IMR-90 (cell line): ENCODE measurements around the gene FAM131C. TPM values are rescaled to one million over a fixed set of nuclear protein-coding genes. Genes with fewer than 3 reads are reported as not detected.

ENCODE experiments used
- ATAC-seq: fragments of 200-7000 bp; cut with Tn5 transposase; 2 replicates; pipeline ENCODE4 v1.9.1; 2020; ENCODE audit warnings: low read depth, mild to moderate bottlenecking, moderate library complexity
- BruUV-seq: library from RNA; stranded (reverse); fragments of 400-500 nt; replicated peaks from 2 replicates; lab custom pipeline; 2021; lab: Mats Ljungman, UMichigan
- CTCF ChIA-PET: fragments of 300-600 bp; formaldehyde crosslinking; extraction: SDS; loops from one replicate; lab custom pipeline; 2021; ENCODE audit warnings: antibody characterized with exemption; lab: Yijun Ruan, JAX
- POLR2A ChIA-PET: fragments of 300-600 bp; sonication (Branson Sonifier 250); formaldehyde crosslinking; loops from one replicate; lab custom pipeline; 2022; ENCODE audit warnings: antibody characterized with exemption; ENCODE audit not compliant: unreplicated experiment; lab: Charles Lee
- DNase-seq: peaks from one replicate; pipeline ENCODE4 v3.0.0; 2013
- H2AFZ ChIP-seq: replicated peaks from 2 replicates; pipeline ENCODE3; 2013; ENCODE audit warnings: low read length, mild to moderate bottlenecking; ENCODE audit not compliant: poor library complexity
- H2AK5ac ChIP-seq: 2 replicates; pipeline ENCODE4 v1.6.1; 2013; ENCODE audit warnings: low read depth, low read length, inconsistent platforms
- H2AK9ac ChIP-seq: replicated peaks from 2 replicates; pipeline ENCODE3; 2013; ENCODE audit warnings: mild to moderate bottlenecking, low read depth, low read length, moderate library complexity; ENCODE audit not compliant: poor library complexity
- H2BK120ac ChIP-seq: 2 replicates; pipeline ENCODE4 v1.6.1; 2013; ENCODE audit warnings: low read depth, low read length, inconsistent platforms
- H2BK15ac ChIP-seq: 3 replicates; pipeline ENCODE4 v1.6.1; 2013; ENCODE audit warnings: low read depth, low read length, inconsistent platforms
- H2BK20ac ChIP-seq: 2 replicates; pipeline ENCODE4 v1.6.1; 2013; ENCODE audit warnings: low read depth, mild to moderate bottlenecking, inconsistent platforms, low read length, moderate library complexity
- H2BK5ac ChIP-seq: 2 replicates; pipeline ENCODE4 v1.6.1; 2013; ENCODE audit warnings: mild to moderate bottlenecking, low read depth, low read length, inconsistent platforms; ENCODE audit not compliant: poor library complexity, severe bottlenecking
- H3K14ac ChIP-seq: replicated peaks from 2 replicates; pipeline ENCODE4 v1.6.1; 2013; ENCODE audit warnings: low read depth, low read length, inconsistent platforms
- H3K18ac ChIP-seq: 2 replicates; pipeline ENCODE4 v1.6.1; 2013; ENCODE audit warnings: low read depth, low read length, control low read depth
- H3K23ac ChIP-seq: 2 replicates; pipeline ENCODE4 v1.6.1; 2013; ENCODE audit warnings: low read depth, low read length, inconsistent platforms
- H3K27ac ChIP-seq: 2 replicates; pipeline ENCODE4 v1.5.1; 2013; ENCODE audit warnings: mild to moderate bottlenecking, control low read depth, low read length; ENCODE audit not compliant: insufficient read depth
- H3K27me3 ChIP-seq: 2 replicates; pipeline ENCODE4 v1.6.1; 2013; ENCODE audit warnings: low read length; ENCODE audit not compliant: control insufficient read depth, insufficient read depth
- H3K36me3 ChIP-seq: 2 replicates; pipeline ENCODE4 v1.6.1; 2013; ENCODE audit warnings: low read length, mixed read lengths; ENCODE audit not compliant: control insufficient read depth, insufficient read depth
- H3K4ac ChIP-seq: 2 replicates; pipeline ENCODE4 v1.6.1; 2013; ENCODE audit warnings: low read depth, low read length, inconsistent platforms
- H3K4me1 ChIP-seq: 2 replicates; pipeline ENCODE4 v1.6.1; 2013; ENCODE audit warnings: low read length, mixed read lengths; ENCODE audit not compliant: control insufficient read depth, insufficient read depth
- H3K4me2 ChIP-seq: 2 replicates; pipeline ENCODE4 v1.6.1; 2013; ENCODE audit warnings: low read depth, mild to moderate bottlenecking, control low read depth, low read length, moderate library complexity
- H3K4me3 ChIP-seq: 2 replicates; pipeline ENCODE4 v1.5.1; 2013; ENCODE audit warnings: low read depth, mild to moderate bottlenecking, control low read depth, low read length, moderate library complexity; ENCODE audit not compliant: insufficient read depth
- H3K56ac ChIP-seq: 2 replicates; pipeline ENCODE4 v1.6.1; 2013; ENCODE audit warnings: low read length, inconsistent platforms; ENCODE audit not compliant: insufficient read depth; ENCODE audit errors: extremely low read depth
- H3K79me1 ChIP-seq, 2 experiments: 2 replicates each; pipeline ENCODE4 v1.6.1; 2013; ENCODE audit warnings: low read length in 2 of 2, inconsistent platforms in 1 of 2, low read depth in 1 of 2
- H3K9ac ChIP-seq: 2 replicates; pipeline ENCODE4 v1.6.1; 2013; ENCODE audit warnings: low read depth, low read length, control low read depth
- H3K9me1 ChIP-seq: 2 replicates; pipeline ENCODE4 v1.6.1; 2013; ENCODE audit warnings: low read length, inconsistent platforms; ENCODE audit not compliant: insufficient read depth
- H3K9me3 ChIP-seq: 2 replicates; pipeline ENCODE4 v1.6.1; 2013; ENCODE audit warnings: low read length; ENCODE audit not compliant: control insufficient read depth, insufficient read depth
- H4K20me1 ChIP-seq: 2 replicates; pipeline ENCODE4 v1.6.1; 2013; ENCODE audit warnings: low read length, inconsistent platforms; ENCODE audit not compliant: insufficient read depth
- H4K5ac ChIP-seq: 2 replicates; pipeline ENCODE4 v1.6.1; 2013; ENCODE audit warnings: mild to moderate bottlenecking, low read depth, low read length, control low read depth
- H4K8ac ChIP-seq, 2 experiments: 2 replicates each; pipeline ENCODE4 v1.6.1; 2013; ENCODE audit warnings: low read depth in 2 of 2, low read length in 2 of 2, control low read depth in 1 of 2, inconsistent platforms in 1 of 2
- H4K91ac ChIP-seq: 2 replicates; pipeline ENCODE4 v1.6.1; 2013; ENCODE audit warnings: low read depth, low read length, inconsistent platforms; ENCODE audit not compliant: insufficient read depth
- BHLHE40 ChIP-seq: fragments of 150-350 bp; IDR thresholded peaks from 2 replicates; pipeline ENCODE4 v1.6.1; 2016; ENCODE audit warnings: mild to moderate bottlenecking, low read depth, low read length
- CEBPB ChIP-seq: IDR thresholded peaks from 2 replicates; pipeline ENCODE4 v1.6.1; 2012; ENCODE audit warnings: low read depth, low read length, improper control_type of control experiment
- CHD1 ChIP-seq: IDR thresholded peaks from 2 replicates; pipeline ENCODE4 v1.6.1; 2012; ENCODE audit warnings: low read depth, low read length, improper control_type of control experiment
- CTCF ChIP-seq: conservative IDR thresholded peaks from 2 replicates; pipeline ENCODE4 v1.5.1; 2012; ENCODE audit warnings: mild to moderate bottlenecking, low read depth, low read length, improper control_type of control experiment
- MAFK ChIP-seq: IDR thresholded peaks from 2 replicates; pipeline ENCODE4 v1.6.1; 2012; ENCODE audit warnings: low read depth, low read length, improper control_type of control experiment
- MXI1 ChIP-seq: IDR thresholded peaks from 2 replicates; pipeline ENCODE4 v1.6.1; 2012; ENCODE audit warnings: low read depth, mild to moderate bottlenecking, low read length, moderate library complexity, borderline replicate concordance
- POLR2A ChIP-seq: IDR thresholded peaks from 2 replicates; pipeline ENCODE4 v1.6.1; 2012; ENCODE audit warnings: mild to moderate bottlenecking, low read depth, low read length
- RAD21 ChIP-seq: IDR thresholded peaks from 2 replicates; pipeline ENCODE4 v1.6.1; 2012; ENCODE audit warnings: low read length, improper control_type of control experiment
- RCOR1 ChIP-seq: IDR thresholded peaks from 2 replicates; pipeline ENCODE4 v1.6.1; 2012; ENCODE audit warnings: mild to moderate bottlenecking, low read length, improper control_type of control experiment; ENCODE audit not compliant: insufficient replicate concordance
- SMC3 ChIP-seq: fragments of 150-350 bp; IDR thresholded peaks from 2 replicates; pipeline ENCODE4 v1.6.1; 2016; ENCODE audit warnings: low read depth, mild to moderate bottlenecking, antibody characterized with exemption, low read length, moderate library complexity
- USF2 ChIP-seq: fragments of 150-350 bp; IDR thresholded peaks from 2 replicates; pipeline ENCODE4 v1.6.1; 2017; ENCODE audit warnings: mild to moderate bottlenecking, antibody characterized with exemption, low read length, low read depth
- WGBS, 2 experiments: methylation state at CpG; one replicate each; pipeline versions ENCODE4 v1.1.5 to v1.1.7; 2013; ENCODE audit warnings: missing lambda C conversion rate in 2 of 2; ENCODE audit not compliant: insufficient read length in 1 of 2; ENCODE audit errors: extremely low coverage in 2 of 2; 5-methylcytosine and 5-hydroxymethylcytosine counted together
- dilution Hi-C: fragments of 300-500 bp; cut with HindIII; formaldehyde crosslinking; loops from one replicate; pipeline ENCODE4 v1.14.3; 2018; ENCODE audit warnings: low sequenced_read_pairs; ENCODE audit not compliant: unreplicated experiment
- in situ Hi-C: fragments of 300-500 bp; cut with MboI; formaldehyde crosslinking; loops from 3 replicates; pipeline ENCODE4 v1.14.3; 2019; ENCODE audit warnings: low sequenced_read_pairs, inconsistent platforms, mixed read lengths
- intact Hi-C: fragments of 100-400 bp; cut with micrococcal nuclease; formaldehyde crosslinking; loops from 2 replicates; pipeline ENCODE4 v1.10.0; 2022
- polyA plus RNA-seq, 3 experiments: library from polyadenylated mRNA; depleted of rRNA; stranded (reverse); fragments of >200 nt; gene quantifications; 2 replicates each; pipeline ENCODE4 v1.2.3, GENCODE V29; 2012; ENCODE audit warnings: low replicate concordance in 1 of 3
- total RNA-seq: library from RNA; depleted of rRNA; stranded (reverse); fragments of >200 nt; gene quantifications from 2 replicates; pipeline ENCODE4 v1.2.3, GENCODE V29; 2012

The FAM131C gene
- total and polyA plus RNA-seq, 2 of the 4 experiments (the other 2 are of a cell fraction): 0.18 to 1.0 TPM

GRCh38 chr1:16053781-16054502 is 19.5 kb downstream of the FAM131C start:
- ChIA-PET POLR2A (no interaction called here), CTCF (no interaction called here)
- H2BK120ac ChIP-seq: no peak overlapping the region
- H3K4me2 ChIP-seq: no peak overlapping the region
- in situ Hi-C loops (no loop called here), dilution Hi-C loops (no loop called here), intact Hi-C loops (no loop called here)
- H2BK15ac ChIP-seq: no peak overlapping the region
- H2BK5ac ChIP-seq: no peak overlapping the region
- H3K9ac ChIP-seq: no peak overlapping the region
- no peaks in the 10 kb centered on the region for H3K9me3 ChIP-seq
- no peak overlapping the region for H3K4ac ChIP-seq
- ATAC-seq (no peak), DNase-seq (no peak)
- no peak overlapping the region for H3K56ac ChIP-seq
- peaks cover 22% of the 10 kb centered on the region for H3K27me3 ChIP-seq
- H3K79me1 ChIP-seq: no peaks in the 10 kb centered on the region
- H3K4me3 ChIP-seq: no peak overlapping the region
- H3K4me1 ChIP-seq: no peaks in the 10 kb centered on the region
- H3K14ac ChIP-seq: no peak overlapping the region
- H4K20me1 ChIP-seq: no peaks in the 10 kb centered on the region
- H3K18ac ChIP-seq: no peak overlapping the region
- no peak for TF ChIP-seq CEBPB
- no peak for TF ChIP-seq RAD21
- no peak for TF ChIP-seq RCOR1
- TF ChIP-seq BHLHE40: no peak
- no peak for TF ChIP-seq MXI1
- no peak for TF ChIP-seq MAFK
- no peak for TF ChIP-seq SMC3
- TF ChIP-seq POLR2A: no peak
- no peak for TF ChIP-seq USF2
- TF ChIP-seq CHD1: no peak
- TF ChIP-seq CTCF: no peak
- H2AFZ ChIP-seq: no peak overlapping the region
- BruUV-seq: no TSS peak
- H2BK20ac ChIP-seq: no peak overlapping the region
- no peak overlapping the region for H3K27ac ChIP-seq
- H2AK9ac ChIP-seq: no peak overlapping the region
- no peak overlapping the region for H3K23ac ChIP-seq
- H3K36me3 ChIP-seq: no peaks in the 10 kb centered on the region
- WGBS, 2 experiments: no CpG with 5 or more reads among the region's 8 CpGs
- no peak overlapping the region for H2AK5ac ChIP-seq
- no peak overlapping the region for H4K8ac ChIP-seq
- H3K9me1 ChIP-seq: no peaks in the 10 kb centered on the region
- H4K91ac ChIP-seq: no peak overlapping the region
- no peak overlapping the region for H4K5ac ChIP-seq
